Putamen (tissue), 1 donor: ENCODE measurements around the gene DTX2.
"Not testable (repeated sequence)": the region's sequence is repeated elsewhere in the genome, so short reads cannot be mapped to it uniquely, and the experiment has no call there.

ENCODE experiments used
- DNase-seq: peaks from one replicate; pipeline ENCODE4 v3.0.0-alpha.2; 2016; ENCODE audit warnings: low spot score

DTX2 gene

GRCh38 chr7:76443846-76444245, 17.7 kb upstream of the DTX2 start:
- DNase-seq = not testable (repeated sequence)

GRCh38 chr7:76445577-76446008, 15.9 kb upstream of the DTX2 start:
- peak; percentile 22 for DNase-seq

GRCh38 chr7:76457017-76457416, 4.5 kb upstream of the DTX2 start:
- DNase-seq = not testable (repeated sequence)

GRCh38 chr7:76458504-76458903, 3.0 kb upstream of the DTX2 start:
- DNase-seq = not testable (repeated sequence)

- DNase-seq = not testable (repeated sequence)
Observed at GRCh38 chr7:76460767-76461166, 742 bp upstream of the DTX2 start.

- not testable (repeated sequence) for DNase-seq
Observed at GRCh38 chr7:76462271-76462882, 868 bp downstream of the DTX2 start.

- not testable (repeated sequence) for DNase-seq
Observed at GRCh38 chr7:76464959-76465358, 3.5 kb downstream of the DTX2 start.

- not testable (repeated sequence) for DNase-seq
Observed at GRCh38 chr7:76465950-76466349, 4.4 kb downstream of the DTX2 start.

- not testable (repeated sequence) for DNase-seq
Observed at GRCh38 chr7:76467743-76468404, 6.4 kb downstream of the DTX2 start.

GRCh38 chr7:76471556-76472221, 10.2 kb downstream of the DTX2 start:
- DNase-seq = not testable (repeated sequence)

- not testable (repeated sequence) for DNase-seq
Observed at GRCh38 chr7:76473097-76473496, 11.6 kb downstream of the DTX2 start.

- DNase-seq = not testable (repeated sequence)
Observed at GRCh38 chr7:76476280-76476679, 14.8 kb downstream of the DTX2 start.

GRCh38 chr7:76476742-76477474, 15.4 kb downstream of the DTX2 start:
- DNase-seq = not testable (repeated sequence)

- DNase-seq = not testable (repeated sequence)
Observed at GRCh38 chr7:76479628-76480027, 18.1 kb downstream of the DTX2 start.

GRCh38 chr7:76480403-76481253, 19.1 kb downstream of the DTX2 start:
- not testable (repeated sequence) for DNase-seq

- DNase-seq = not testable (repeated sequence)
Observed at GRCh38 chr7:76482660-76483059, 21.2 kb downstream of the DTX2 start.

GRCh38 chr7:76483081-76483480, 21.6 kb downstream of the DTX2 start:
- not testable (repeated sequence) for DNase-seq

- DNase-seq = not testable (repeated sequence)
Observed at GRCh38 chr7:76484456-76484855, 22.9 kb downstream of the DTX2 start.

GRCh38 chr7:76485822-76486610, 24.5 kb downstream of the DTX2 start:
- not testable (repeated sequence) for DNase-seq

GRCh38 chr7:76486618-76487017, 25.1 kb downstream of the DTX2 start:
- not testable (repeated sequence) for DNase-seq
